HEK293 (cell line): ENCODE results near the gene CEP72.
"Not testable (repeated sequence)": the region's sequence is repeated elsewhere in the genome, so short reads cannot be mapped to it uniquely, and the experiment has no call there.

ENCODE experiments used
- CTCF ChIA-PET: fragments of 350-600 bp; formaldehyde crosslinking; extraction: SDS; loops from one replicate; lab custom pipeline; 2021; ENCODE audit warnings: antibody characterized with exemption; lab: Yijun Ruan, JAX
- POLR2A ChIA-PET: fragments of 300-600 bp; formaldehyde crosslinking; extraction: SDS; loops from one replicate; lab custom pipeline; 2020; ENCODE audit warnings: antibody characterized with exemption, inconsistent platforms; lab: Yijun Ruan, JAX
- H3K27ac ChIP-seq: fragments of 200-500 bp; sonication (Bioruptor generic); 2 replicates; pipeline ENCODE4 v1.5.1; 2014; ENCODE audit warnings: low read depth, low read length, control low read depth, inconsistent platforms; ENCODE audit errors: extremely low read depth
- H3K36me3 ChIP-seq, 2 experiments: fragments of 200-500 bp in 1 of 2; sonication (Bioruptor generic) in 1 of 2; 1 replicate in 1 of 2; 2 replicates in 1 of 2; pipeline ENCODE4 v1.5.1; 2014 to 2017; ENCODE audit warnings: inconsistent platforms in 2 of 2, low read length in 2 of 2; ENCODE audit not compliant: control insufficient read depth in 2 of 2, insufficient read depth in 1 of 2
- H3K4me1 ChIP-seq: fragments of 200-500 bp; sonication (Bioruptor generic); 2 replicates; pipeline ENCODE4 v1.5.1; 2014; ENCODE audit warnings: mild to moderate bottlenecking, low read length, inconsistent platforms; ENCODE audit not compliant: control insufficient read depth, insufficient read depth
- H3K4me3 ChIP-seq: 2 replicates; pipeline ENCODE4 v1.5.1; 2011; ENCODE audit warnings: low read depth, mild to moderate bottlenecking, control low read depth, low read length, moderate library complexity
- H3K9me3 ChIP-seq: fragments of 200-500 bp; sonication (Bioruptor generic); 2 replicates; pipeline ENCODE4 v1.5.1; 2014; ENCODE audit warnings: low read depth, low read length, inconsistent platforms; ENCODE audit not compliant: control insufficient read depth, insufficient read depth
- BCL11A ChIP-seq: fragments of 450-650 bp; formaldehyde crosslinking; IDR thresholded peaks from 2 replicates; pipeline ENCODE4 v1.5.1; 2016; ENCODE audit warnings: low read depth, missing biosample characterization, missing genetic modification characterization
- BCL11B ChIP-seq: fragments of 450-650 bp; formaldehyde crosslinking; IDR thresholded peaks from 2 replicates; pipeline ENCODE4 v1.5.1; 2016; ENCODE audit warnings: low read depth, missing biosample characterization, missing genetic modification characterization
- BCL6B ChIP-seq: fragments of 450-650 bp; formaldehyde crosslinking; IDR thresholded peaks from 2 replicates; pipeline ENCODE4 v1.5.1; 2017; ENCODE audit warnings: missing biosample characterization, missing genetic modification characterization
- KLF1 ChIP-seq: fragments of 450-650 bp; formaldehyde crosslinking; IDR thresholded peaks from 2 replicates; pipeline ENCODE4 v1.5.1; 2016; ENCODE audit warnings: missing biosample characterization, missing genetic modification characterization
- SP2 ChIP-seq: fragments of 450-650 bp; formaldehyde crosslinking; IDR thresholded peaks from 2 replicates; pipeline ENCODE4 v1.5.1; 2016; ENCODE audit warnings: missing biosample characterization, missing genetic modification characterization
- WT1 ChIP-seq: fragments of 450-650 bp; formaldehyde crosslinking; IDR thresholded peaks from 2 replicates; pipeline ENCODE4 v1.5.1; 2016; ENCODE audit warnings: missing biosample characterization, missing genetic modification characterization
- ZBTB48 ChIP-seq: fragments of 450-650 bp; formaldehyde crosslinking; IDR thresholded peaks from 2 replicates; pipeline ENCODE4 v1.5.1; 2016; ENCODE audit warnings: missing biosample characterization, missing genetic modification characterization
- ZNF148 ChIP-seq: fragments of 450-650 bp; formaldehyde crosslinking; IDR thresholded peaks from 2 replicates; pipeline ENCODE4 v1.5.0; 2017; ENCODE audit warnings: missing biosample characterization, missing genetic modification characterization, borderline replicate concordance
- ZNF155 ChIP-seq: fragments of 450-650 bp; formaldehyde crosslinking; IDR thresholded peaks from 2 replicates; pipeline ENCODE4 v1.5.1; 2016; ENCODE audit warnings: missing biosample characterization, missing genetic modification characterization
- ZNF18 ChIP-seq: fragments of 450-650 bp; formaldehyde crosslinking; IDR thresholded peaks from 2 replicates; pipeline ENCODE4 v1.5.1; 2016; ENCODE audit warnings: missing biosample characterization, missing genetic modification characterization
- ZNF341 ChIP-seq: fragments of 450-650 bp; formaldehyde crosslinking; IDR thresholded peaks from 2 replicates; pipeline ENCODE4; 2016; ENCODE audit warnings: low read depth, missing biosample characterization, missing genetic modification characterization
- ZNF391 ChIP-seq: fragments of 450-650 bp; formaldehyde crosslinking; IDR thresholded peaks from 2 replicates; pipeline ENCODE4 v1.5.1; 2016; ENCODE audit warnings: low read depth, missing biosample characterization, missing genetic modification characterization, borderline replicate concordance
- ZNF518A ChIP-seq: fragments of 450-650 bp; formaldehyde crosslinking; conservative IDR thresholded peaks from 2 replicates; pipeline ENCODE4 v1.5.1; 2016; ENCODE audit warnings: low read depth, missing biosample characterization, missing genetic modification characterization
- ZNF596 ChIP-seq: fragments of 450-650 bp; IDR thresholded peaks from 2 replicates; pipeline ENCODE4 v1.5.0; 2018; ENCODE audit warnings: missing biosample characterization, mild to moderate bottlenecking, missing genetic modification characterization, moderate library complexity
- ZNF626 ChIP-seq: fragments of 450-650 bp; sonication (Bioruptor Pico); formaldehyde crosslinking; IDR thresholded peaks from 2 replicates; pipeline ENCODE4 v1.5.1; 2018; ENCODE audit warnings: missing biosample characterization, missing genetic modification characterization, inconsistent platforms
- ZNF837 ChIP-seq: fragments of 450-650 bp; formaldehyde crosslinking; IDR thresholded peaks from 2 replicates; pipeline ENCODE4 v1.5.1; 2016; ENCODE audit warnings: missing biosample characterization, missing genetic modification characterization
- ZNF843 ChIP-seq: fragments of 450-650 bp; formaldehyde crosslinking; IDR thresholded peaks from 2 replicates; pipeline ENCODE4 v1.5.1; 2016; ENCODE audit warnings: missing biosample characterization, missing genetic modification characterization

The CEP72 gene

GRCh38 chr5:682651-683358 is 70.7 kb downstream of the CEP72 start:
- CTCF ChIA-PET, result not testable (repeated sequence)

GRCh38 chr5:683551-684481 is 71.7 kb downstream of the CEP72 start:
- CTCF ChIA-PET, result no interaction called here
- Histone ChIP-seq H3K36me3 (no peaks in the 10 kb centered on the region), H3K9me3 (no peaks in the 10 kb centered on the region)
- TF ChIP-seq BCL6B (tag by site-specific recombination) (no peak), SP2 (no peak), ZNF626 (no peak), ZNF148 (tag by site-specific recombination) (no peak), ZNF837 (tag by site-specific recombination) (no peak)
- TF ChIP-seq, all 188 proteins: peak for 0
- Histone ChIP-seq H3K4me3 (no peak overlapping the region), H3K4me1 (no peaks in the 10 kb centered on the region), H3K27ac (no peak overlapping the region)
- POLR2A ChIA-PET, result no interaction called here

More at GRCh38 chr5:682651-683358, 70.7 kb downstream of the CEP72 start:
- H3K4me3 ChIP-seq, H3K36me3 ChIP-seq, H3K27ac ChIP-seq, H3K9me3 ChIP-seq, POLR2A ChIA-PET, H3K4me1 ChIP-seq: not testable (repeated sequence)

- POLR2A ChIA-PET, result no interaction called here
- CTCF ChIA-PET, result no interaction called here
- Histone ChIP-seq H3K9me3 (no peaks in the 10 kb centered on the region), H3K4me3 (no peak overlapping the region), H3K36me3 (no peaks in the 10 kb centered on the region), H3K27ac (no peak overlapping the region), H3K4me1 (no peaks in the 10 kb centered on the region)
- TF ChIP-seq KLF1 (no peak), ZNF155 (tag by site-specific recombination) (no peak), ZNF518A (no peak), ZNF843 (tag by site-specific recombination) (no peak), ZNF18 (tag by site-specific recombination) (no peak), BCL11A (tag by site-specific recombination) (peak; percentile 99), ZNF391 (tag by site-specific recombination) (no peak), ZBTB48 (tag by site-specific recombination) (no peak), WT1 (tag by site-specific recombination) (no peak), ZNF341 (tag by site-specific recombination) (no peak), ZNF596 (tag by site-specific recombination) (no peak), BCL11B (peak; percentile 99)
Observed at GRCh38 chr5:684751-685216, 72.6 kb downstream of the CEP72 start.
